Measurements from ENCODE around the gene CPB2. TPM values are rescaled to one million over a fixed set of nuclear protein-coding genes. Genes with fewer than 3 reads are reported as not detected.

Gene CPB2
- total and polyA plus RNA-seq, 2 donors: 0.24 TPM; not detected in 1

- Histone ChIP-seq H3K4me3 (ENCODE audit: low read depth, low read length) (no peak overlapping the region), H3K36me3 (ENCODE audit: insufficient read depth) (no peaks in the 10 kb centered on the region), H3K4me1 (ENCODE audit: insufficient read depth) (no peaks in the 10 kb centered on the region), H3K27ac (ENCODE audit: low read depth) (no peak overlapping the region)
- WGBS: 83% methylated on average over 4 of the region's 4 CpGs
- DNase-seq (ENCODE audit: extremely low spot score): no peak
Measured at GRCh38 chr13:46121597-46122163, 16.8 kb upstream of the CPB2 start.

- WGBS: 71% methylated on average over 2 of the region's 2 CpGs
- Histone ChIP-seq H3K4me1 (ENCODE audit: insufficient read depth) (no peaks in the 10 kb centered on the region), H3K27ac (ENCODE audit: low read depth) (no peak overlapping the region), H3K4me3 (ENCODE audit: low read depth, low read length) (no peak overlapping the region), H3K36me3 (ENCODE audit: insufficient read depth) (no peaks in the 10 kb centered on the region)
- no peak for DNase-seq (ENCODE audit: extremely low spot score)
Measured at GRCh38 chr13:46121033-46121432, 16.2 kb upstream of the CPB2 start.

DNA sequence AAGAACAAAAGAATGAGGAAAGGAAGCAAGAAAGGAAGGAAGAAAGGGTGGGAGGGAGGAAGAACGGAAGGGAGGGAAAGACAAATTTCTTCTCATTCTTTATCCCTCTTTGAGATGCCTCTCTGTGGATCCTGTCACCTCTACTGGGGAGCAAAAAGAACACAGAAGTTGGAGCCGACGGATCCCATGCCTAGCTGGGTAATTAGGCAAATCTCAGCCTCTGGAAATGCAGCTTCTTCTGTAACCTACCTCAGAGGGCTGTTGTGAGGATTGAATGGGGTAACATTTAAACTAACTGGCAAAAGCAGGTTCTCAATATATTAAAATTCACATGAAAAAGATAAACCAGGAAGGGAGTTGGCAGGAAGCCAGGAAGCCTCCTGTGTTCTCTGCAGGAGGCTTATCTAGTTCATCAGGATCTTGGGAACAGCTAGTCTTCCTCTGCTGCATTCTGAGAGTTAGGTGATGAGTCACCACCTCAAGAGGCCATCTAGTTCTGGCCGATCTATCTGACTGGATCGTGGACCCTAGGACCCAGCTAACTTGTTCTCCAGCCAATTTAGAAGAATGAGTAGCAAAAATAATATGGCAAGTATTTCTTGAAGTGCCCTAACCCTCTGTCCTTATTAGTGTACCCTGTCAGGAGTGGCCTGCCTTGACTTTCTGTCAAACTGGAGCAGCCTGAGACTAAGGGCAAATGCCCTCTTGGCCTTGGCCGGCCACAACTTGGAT is 15.2 kb upstream of the CPB2 start:
- 48% methylated on average over 6 of the region's 6 CpGs for WGBS
- DNase-seq (ENCODE audit: extremely low spot score): no peak
- no peaks in the 10 kb centered on the region for H3K4me1 ChIP-seq (ENCODE audit: insufficient read depth)
- H3K36me3 ChIP-seq (ENCODE audit: insufficient read depth): no peaks in the 10 kb centered on the region
- no peak overlapping the region for H3K4me3 ChIP-seq (ENCODE audit: low read depth, low read length)
- H3K27ac ChIP-seq (ENCODE audit: low read depth): no peak overlapping the region

GRCh38 chr13:46116653-46117502 is 12.0 kb upstream of the CPB2 start:
- no peak overlapping the region for H3K27ac ChIP-seq (ENCODE audit: low read depth)
- WGBS: 91% methylated on average over 4 of the region's 4 CpGs
- no peak for DNase-seq (ENCODE audit: extremely low spot score)
- no peak overlapping the region for H3K4me3 ChIP-seq (ENCODE audit: low read depth, low read length)
- H3K36me3 ChIP-seq (ENCODE audit: insufficient read depth): no peaks in the 10 kb centered on the region
- H3K4me1 ChIP-seq (ENCODE audit: insufficient read depth): no peaks in the 10 kb centered on the region

DNA sequence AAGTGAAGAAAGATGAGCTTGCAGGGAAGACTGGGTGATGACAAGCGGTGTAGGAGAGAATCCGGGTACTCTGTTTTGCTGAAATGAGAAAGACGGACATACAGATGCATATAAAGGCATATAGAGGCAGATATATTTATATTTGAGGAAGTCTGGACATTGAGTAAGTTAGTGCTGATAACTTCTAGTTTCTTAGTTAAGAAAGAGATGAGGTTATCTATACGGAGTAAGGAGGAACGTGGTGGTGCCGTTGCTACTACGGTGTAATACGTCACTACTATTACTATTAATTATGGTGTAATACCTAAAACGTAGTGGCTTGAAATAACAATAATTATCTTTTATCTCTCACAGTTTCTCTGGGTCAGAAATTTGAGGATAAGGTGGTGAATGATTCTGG is 9.8 kb upstream of the CPB2 start:
- no peak for DNase-seq (ENCODE audit: extremely low spot score)
- Histone ChIP-seq H3K4me1 (ENCODE audit: insufficient read depth) (no peaks in the 10 kb centered on the region), H3K36me3 (ENCODE audit: insufficient read depth) (no peaks in the 10 kb centered on the region), H3K4me3 (ENCODE audit: low read depth, low read length) (no peak overlapping the region), H3K27ac (ENCODE audit: low read depth) (no peak overlapping the region)
- WGBS: 89% methylated on average over 9 of the region's 9 CpGs

GRCh38 chr13:46113596-46113995 is 8.8 kb upstream of the CPB2 start:
- no peak for DNase-seq (ENCODE audit: extremely low spot score)
- no peak overlapping the region for H3K27ac ChIP-seq (ENCODE audit: low read depth)
- WGBS: 79% methylated on average over 2 of the region's 2 CpGs
- H3K36me3 ChIP-seq (ENCODE audit: insufficient read depth): no peaks in the 10 kb centered on the region
- no peaks in the 10 kb centered on the region for H3K4me1 ChIP-seq (ENCODE audit: insufficient read depth)
- no peak overlapping the region for H3K4me3 ChIP-seq (ENCODE audit: low read depth, low read length)

DNA sequence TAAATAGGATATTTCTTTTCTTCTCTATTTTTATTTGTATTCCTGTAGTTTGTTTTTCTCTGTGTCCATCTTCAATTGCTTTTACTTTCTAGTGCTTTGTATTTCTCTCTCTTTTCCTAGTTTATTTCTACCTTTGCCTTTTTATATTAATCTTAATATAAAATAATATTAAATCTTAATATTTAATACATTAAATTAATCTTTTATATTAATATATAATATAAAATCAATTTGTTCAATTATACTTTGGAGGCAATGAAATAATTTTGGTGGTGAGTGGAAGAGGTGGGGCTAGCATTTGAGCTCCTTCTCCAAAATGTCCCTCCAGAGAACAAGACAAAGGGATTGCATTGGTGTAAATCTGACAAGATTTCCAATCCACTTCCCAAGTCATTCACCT is 6.3 kb upstream of the CPB2 start:
- Histone ChIP-seq H3K4me3 (ENCODE audit: low read depth, low read length) (no peak overlapping the region), H3K4me1 (ENCODE audit: insufficient read depth) (no peaks in the 10 kb centered on the region), H3K27ac (ENCODE audit: low read depth) (no peak overlapping the region), H3K36me3 (ENCODE audit: insufficient read depth) (no peaks in the 10 kb centered on the region)
- no peak for DNase-seq (ENCODE audit: extremely low spot score)

DNA sequence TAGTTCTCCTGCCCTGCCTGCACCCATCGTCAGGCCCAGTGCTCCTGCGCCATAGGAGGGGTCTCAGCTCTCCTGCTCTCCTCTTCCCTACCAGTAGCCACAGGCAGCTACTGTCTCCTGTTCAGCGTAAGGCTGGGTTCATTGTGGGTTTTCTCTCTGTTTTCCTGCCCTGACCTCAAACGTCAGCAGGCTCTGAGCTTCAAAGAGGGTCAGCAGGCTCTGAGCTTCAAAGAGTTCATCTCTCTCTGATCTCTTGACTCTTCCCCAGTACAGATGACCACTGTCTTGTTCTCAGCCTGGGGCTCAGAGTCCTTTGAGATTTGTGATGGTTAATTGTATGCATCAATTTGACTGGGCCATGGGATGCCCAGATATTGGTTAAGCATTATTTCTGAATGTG is 4.6 kb upstream of the CPB2 start:
- WGBS: 35% methylated on average over 4 of the region's 4 CpGs
- Histone ChIP-seq H3K36me3 (ENCODE audit: insufficient read depth) (no peaks in the 10 kb centered on the region), H3K27ac (ENCODE audit: low read depth) (no peak overlapping the region), H3K4me3 (ENCODE audit: low read depth, low read length) (no peak overlapping the region), H3K4me1 (ENCODE audit: insufficient read depth) (no peaks in the 10 kb centered on the region)
- no peak for DNase-seq (ENCODE audit: extremely low spot score)

DNA sequence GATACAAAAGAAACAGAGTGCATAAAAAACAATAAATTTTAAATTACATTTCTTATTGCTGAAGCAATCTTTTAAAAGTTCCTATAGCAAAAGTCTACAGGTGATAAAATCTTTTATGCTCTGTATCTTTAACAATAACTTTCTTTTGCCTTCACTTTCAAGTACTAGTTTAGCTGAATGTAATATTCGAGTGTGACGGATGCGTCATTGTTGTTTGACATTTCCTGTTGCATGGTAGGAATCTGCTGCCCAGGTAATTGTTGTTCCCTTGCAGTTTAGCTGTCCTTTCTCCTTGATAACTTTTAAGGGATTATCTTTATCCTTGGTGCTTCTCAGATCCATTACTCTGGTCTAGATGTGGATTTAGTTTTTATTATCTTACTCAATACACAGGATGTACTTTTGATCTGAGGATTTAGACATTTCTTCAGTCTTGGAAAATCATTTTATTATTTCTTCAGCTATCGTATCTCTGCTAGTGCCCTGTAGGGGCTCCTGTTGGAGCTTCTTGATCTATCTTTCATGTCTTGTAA is 2.1 kb upstream of the CPB2 start:
- 35% methylated on average over 4 of the region's 4 CpGs for WGBS
- DNase-seq (ENCODE audit: extremely low spot score): no peak
- Histone ChIP-seq H3K36me3 (ENCODE audit: insufficient read depth) (no peaks in the 10 kb centered on the region), H3K4me1 (ENCODE audit: insufficient read depth) (no peaks in the 10 kb centered on the region), H3K4me3 (ENCODE audit: low read depth, low read length) (no peak overlapping the region), H3K27ac (ENCODE audit: low read depth) (no peak overlapping the region)

- DNase-seq (ENCODE audit: extremely low spot score): no peak
- H3K4me3 ChIP-seq (ENCODE audit: low read depth, low read length): no peak overlapping the region
- no peaks in the 10 kb centered on the region for H3K4me1 ChIP-seq (ENCODE audit: insufficient read depth)
- no peak overlapping the region for H3K27ac ChIP-seq (ENCODE audit: low read depth)
- 92% methylated on average over 7 of the region's 7 CpGs for WGBS
- H3K36me3 ChIP-seq (ENCODE audit: insufficient read depth): no peaks in the 10 kb centered on the region
Measured at GRCh38 chr13:46103037-46103436, 1.8 kb downstream of the CPB2 start.

- Histone ChIP-seq H3K36me3 (ENCODE audit: insufficient read depth) (no peaks in the 10 kb centered on the region), H3K4me1 (ENCODE audit: insufficient read depth) (no peaks in the 10 kb centered on the region), H3K4me3 (ENCODE audit: low read depth, low read length) (no peak overlapping the region), H3K27ac (ENCODE audit: low read depth) (no peak overlapping the region)
- no peak for DNase-seq (ENCODE audit: extremely low spot score)
Measured at GRCh38 chr13:46102255-46102605, 2.6 kb downstream of the CPB2 start.

DNA sequence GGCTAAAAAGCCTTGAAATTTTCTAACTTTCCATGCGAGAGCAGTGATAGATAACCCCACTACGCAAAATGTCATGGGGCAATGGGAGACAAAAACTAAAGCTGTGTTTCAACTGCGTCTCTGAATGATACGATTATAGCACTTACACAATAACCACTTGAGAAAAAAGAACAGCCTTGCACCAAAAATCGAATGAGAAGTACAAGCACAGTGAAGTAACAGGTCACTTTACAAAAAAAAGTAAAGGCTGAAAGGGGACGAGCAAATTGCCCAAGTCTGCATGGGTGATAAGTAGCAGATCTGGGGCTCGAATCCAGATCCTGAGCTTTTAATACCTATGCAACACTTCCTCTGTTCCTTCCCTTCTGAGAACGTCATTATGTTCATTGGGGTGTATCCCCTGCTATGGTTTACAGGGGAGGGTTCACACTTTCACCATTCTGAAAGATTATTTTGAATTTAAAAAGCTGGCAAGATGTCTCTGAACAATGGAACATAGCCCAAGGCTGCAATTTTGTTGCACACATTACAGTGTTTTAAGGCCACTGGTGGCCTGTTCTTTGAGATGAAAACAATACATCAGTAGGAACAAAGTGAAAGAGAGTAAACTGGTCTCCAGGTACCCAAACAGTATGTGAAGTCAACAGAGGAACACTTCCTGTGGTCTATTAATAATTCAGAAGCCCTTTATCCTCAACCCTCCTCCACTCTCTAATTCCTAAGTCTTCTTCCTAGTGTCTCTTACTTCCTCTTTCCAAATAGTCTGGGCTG is 3.2 kb downstream of the CPB2 start:
- Histone ChIP-seq H3K4me3 (ENCODE audit: low read depth, low read length) (no peak overlapping the region), H3K27ac (ENCODE audit: low read depth) (no peak overlapping the region), H3K36me3 (ENCODE audit: insufficient read depth) (no peaks in the 10 kb centered on the region), H3K4me1 (ENCODE audit: insufficient read depth) (no peaks in the 10 kb centered on the region)
- DNase-seq (ENCODE audit: extremely low spot score): no peak
- 70% methylated on average over 8 of the region's 8 CpGs for WGBS

- H3K4me1 ChIP-seq (ENCODE audit: insufficient read depth): no peaks in the 10 kb centered on the region
- no peak overlapping the region for H3K27ac ChIP-seq (ENCODE audit: low read depth)
- DNase-seq (ENCODE audit: extremely low spot score): no peak
- H3K4me3 ChIP-seq (ENCODE audit: low read depth, low read length): no peak overlapping the region
- 89% methylated on average over 4 of the region's 4 CpGs for WGBS
- H3K36me3 ChIP-seq (ENCODE audit: insufficient read depth): no peaks in the 10 kb centered on the region
Measured at GRCh38 chr13:46101002-46101401, 3.8 kb downstream of the CPB2 start.

Measured in urinary bladder (tissue), 4 donors.